ENCODE measurements around the gene ZNF428.

GRCh38 chr19:43596842-43597461 lies 22.5 kb downstream of the ZNF428 start:
- TF ChIP-seq, protein P1, sequence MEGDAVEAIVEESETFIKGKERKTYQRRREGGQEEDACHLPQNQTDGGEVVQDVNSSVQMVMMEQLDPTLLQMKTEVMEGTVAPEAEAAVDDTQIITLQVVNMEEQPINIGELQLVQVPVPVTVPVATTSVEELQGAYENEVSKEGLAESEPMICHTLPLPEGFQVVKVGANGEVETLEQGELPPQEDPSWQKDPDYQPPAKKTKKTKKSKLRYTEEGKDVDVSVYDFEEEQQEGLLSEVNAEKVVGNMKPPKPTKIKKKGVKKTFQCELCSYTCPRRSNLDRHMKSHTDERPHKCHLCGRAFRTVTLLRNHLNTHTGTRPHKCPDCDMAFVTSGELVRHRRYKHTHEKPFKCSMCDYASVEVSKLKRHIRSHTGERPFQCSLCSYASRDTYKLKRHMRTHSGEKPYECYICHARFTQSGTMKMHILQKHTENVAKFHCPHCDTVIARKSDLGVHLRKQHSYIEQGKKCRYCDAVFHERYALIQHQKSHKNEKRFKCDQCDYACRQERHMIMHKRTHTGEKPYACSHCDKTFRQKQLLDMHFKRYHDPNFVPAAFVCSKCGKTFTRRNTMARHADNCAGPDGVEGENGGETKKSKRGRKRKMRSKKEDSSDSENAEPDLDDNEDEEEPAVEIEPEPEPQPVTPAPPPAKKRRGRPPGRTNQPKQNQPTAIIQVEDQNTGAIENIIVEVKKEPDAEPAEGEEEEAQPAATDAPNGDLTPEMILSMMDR (IDR thresholded peaks at IDR 0.05; ENCODE audit: low read depth, low read length, missing input control), result no peak
- TF ChIP-seq, protein P2, sequence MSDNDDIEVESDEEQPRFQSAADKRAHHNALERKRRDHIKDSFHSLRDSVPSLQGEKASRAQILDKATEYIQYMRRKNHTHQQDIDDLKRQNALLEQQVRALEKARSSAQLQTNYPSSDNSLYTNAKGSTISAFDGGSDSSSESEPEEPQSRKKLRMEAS (IDR thresholded peaks at IDR 0.05), result no peak
- no peak for TF ChIP-seq SP1 (IDR thresholded peaks at IDR 0.05)
- TF ChIP-seq JUND (IDR thresholded peaks at IDR 0.05), result no peak
- TF ChIP-seq, protein P3, sequence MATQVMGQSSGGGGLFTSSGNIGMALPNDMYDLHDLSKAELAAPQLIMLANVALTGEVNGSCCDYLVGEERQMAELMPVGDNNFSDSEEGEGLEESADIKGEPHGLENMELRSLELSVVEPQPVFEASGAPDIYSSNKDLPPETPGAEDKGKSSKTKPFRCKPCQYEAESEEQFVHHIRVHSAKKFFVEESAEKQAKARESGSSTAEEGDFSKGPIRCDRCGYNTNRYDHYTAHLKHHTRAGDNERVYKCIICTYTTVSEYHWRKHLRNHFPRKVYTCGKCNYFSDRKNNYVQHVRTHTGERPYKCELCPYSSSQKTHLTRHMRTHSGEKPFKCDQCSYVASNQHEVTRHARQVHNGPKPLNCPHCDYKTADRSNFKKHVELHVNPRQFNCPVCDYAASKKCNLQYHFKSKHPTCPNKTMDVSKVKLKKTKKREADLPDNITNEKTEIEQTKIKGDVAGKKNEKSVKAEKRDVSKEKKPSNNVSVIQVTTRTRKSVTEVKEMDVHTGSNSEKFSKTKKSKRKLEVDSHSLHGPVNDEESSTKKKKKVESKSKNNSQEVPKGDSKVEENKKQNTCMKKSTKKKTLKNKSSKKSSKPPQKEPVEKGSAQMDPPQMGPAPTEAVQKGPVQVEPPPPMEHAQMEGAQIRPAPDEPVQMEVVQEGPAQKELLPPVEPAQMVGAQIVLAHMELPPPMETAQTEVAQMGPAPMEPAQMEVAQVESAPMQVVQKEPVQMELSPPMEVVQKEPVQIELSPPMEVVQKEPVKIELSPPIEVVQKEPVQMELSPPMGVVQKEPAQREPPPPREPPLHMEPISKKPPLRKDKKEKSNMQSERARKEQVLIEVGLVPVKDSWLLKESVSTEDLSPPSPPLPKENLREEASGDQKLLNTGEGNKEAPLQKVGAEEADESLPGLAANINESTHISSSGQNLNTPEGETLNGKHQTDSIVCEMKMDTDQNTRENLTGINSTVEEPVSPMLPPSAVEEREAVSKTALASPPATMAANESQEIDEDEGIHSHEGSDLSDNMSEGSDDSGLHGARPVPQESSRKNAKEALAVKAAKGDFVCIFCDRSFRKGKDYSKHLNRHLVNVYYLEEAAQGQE (IDR thresholded peaks at IDR 0.05), result no peak
